ENCODE data around the gene ARCN1.

Gene ARCN1

GRCh38 chr11:118633979-118634378 is 61.8 kb downstream of the ARCN1 start:
- TF ChIP-seq CTCF (conservative IDR thresholded peaks at IDR 0.05; ENCODE audit: control insufficient read depth, insufficient read depth, low read depth, low read length): no peak
- peak; percentile 79 for DNase-seq (ENCODE audit: low read depth)
- H3K4me3 ChIP-seq (ENCODE audit: control insufficient read depth, low read depth, low read length): no peak overlapping the region

- no peak overlapping the region for H3K4me3 ChIP-seq (ENCODE audit: control insufficient read depth, low read depth, low read length)
- peak; percentile 64 for DNase-seq (ENCODE audit: low read depth)
- TF ChIP-seq CTCF (conservative IDR thresholded peaks at IDR 0.05; ENCODE audit: control insufficient read depth, insufficient read depth, low read depth, low read length): no peak
These were observed 62.4 kb downstream of the ARCN1 start for GRCh38 chr11:118634431-118635236.

- no peak for TF ChIP-seq CTCF (conservative IDR thresholded peaks at IDR 0.05; ENCODE audit: control insufficient read depth, insufficient read depth, low read depth, low read length)
- DNase-seq (ENCODE audit: low read depth): no peak
- H3K4me3 ChIP-seq (ENCODE audit: control insufficient read depth, low read depth, low read length): no peak overlapping the region
These were observed 63.0 kb downstream of the ARCN1 start for GRCh38 chr11:118635237-118635591.

GRCh38 chr11:118635642-118636041 is 63.4 kb downstream of the ARCN1 start:
- no peak overlapping the region for H3K4me3 ChIP-seq (ENCODE audit: control insufficient read depth, low read depth, low read length)
- DNase-seq (ENCODE audit: low read depth): no peak
- TF ChIP-seq CTCF (conservative IDR thresholded peaks at IDR 0.05; ENCODE audit: control insufficient read depth, insufficient read depth, low read depth, low read length): no peak

GRCh38 chr11:118636569-118637290 is 64.5 kb downstream of the ARCN1 start:
- TF ChIP-seq CTCF (conservative IDR thresholded peaks at IDR 0.05; ENCODE audit: control insufficient read depth, insufficient read depth, low read depth, low read length): no peak
- no peak overlapping the region for H3K4me3 ChIP-seq (ENCODE audit: control insufficient read depth, low read depth, low read length)
- peak; percentile 70 for DNase-seq (ENCODE audit: low read depth)

- DNase-seq (ENCODE audit: low read depth): no peak
- no peak overlapping the region for H3K4me3 ChIP-seq (ENCODE audit: control insufficient read depth, low read depth, low read length)
- TF ChIP-seq CTCF (conservative IDR thresholded peaks at IDR 0.05; ENCODE audit: control insufficient read depth, insufficient read depth, low read depth, low read length): no peak
These were observed 66.5 kb downstream of the ARCN1 start for GRCh38 chr11:118638726-118639125.
